Stimulated activated CD4-positive, alpha-beta T cell treated with anti-CD3 and anti-CD28 coated beads, Interleukin-15, amount 100 ng/mL, for 48 hours (primary cell): ENCODE measurements around the gene ABCB9.
A peak's percentile ranks its signal among the peaks of the same experiment; 100 is the strongest.

Source experiments
- DNase-seq, 2 donors: peaks; one replicate each; pipeline ENCODE4 v3.0.0-alpha.2; 2020; ENCODE audit warnings: low read depth in 2 of 2

ABCB9 gene

DNA sequence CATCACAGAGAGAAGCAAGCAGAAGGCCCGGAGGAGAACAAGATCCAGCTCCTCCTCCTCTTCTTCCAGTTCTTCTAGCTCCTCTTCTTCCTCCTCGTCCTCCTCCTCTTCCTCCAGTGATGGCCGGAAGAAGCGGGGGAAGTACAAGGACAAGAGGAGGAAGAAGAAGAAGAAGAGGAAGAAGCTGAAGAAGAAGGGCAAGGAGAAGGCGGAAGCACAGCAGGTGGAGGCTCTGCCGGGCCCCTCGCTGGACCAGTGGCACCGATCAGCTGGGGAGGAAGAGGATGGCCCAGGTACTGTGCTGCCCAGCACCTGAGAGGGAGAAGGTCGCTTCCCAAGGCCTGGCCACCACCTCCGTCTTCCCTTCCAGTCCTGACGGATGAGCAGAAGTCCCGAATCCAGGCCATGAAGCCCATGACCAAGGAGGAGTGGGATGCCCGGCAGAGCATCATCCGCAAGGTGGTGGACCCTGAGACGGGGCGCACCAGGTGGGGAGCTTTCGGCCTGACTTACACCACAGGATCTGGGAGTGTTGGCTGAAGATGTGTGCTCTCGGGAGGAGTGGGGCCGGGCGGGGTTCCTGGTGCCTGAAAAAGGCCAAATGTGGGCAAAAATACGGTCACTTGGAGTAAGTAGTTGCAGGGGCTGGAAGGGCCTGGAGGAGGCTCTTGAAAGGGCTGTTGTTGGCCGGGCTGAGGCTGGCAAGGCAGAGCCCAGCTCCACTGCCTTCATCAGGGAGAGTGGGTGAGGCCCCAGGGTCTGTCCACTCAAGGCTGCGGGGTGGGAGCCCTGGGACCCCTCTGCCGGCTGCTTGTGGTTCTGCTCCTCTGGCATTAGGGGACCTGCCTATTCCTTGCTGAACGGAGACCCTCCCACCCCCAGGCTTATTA, 15.6 kb upstream of the ABCB9 start:
- DNase-seq, result no peak

DNA sequence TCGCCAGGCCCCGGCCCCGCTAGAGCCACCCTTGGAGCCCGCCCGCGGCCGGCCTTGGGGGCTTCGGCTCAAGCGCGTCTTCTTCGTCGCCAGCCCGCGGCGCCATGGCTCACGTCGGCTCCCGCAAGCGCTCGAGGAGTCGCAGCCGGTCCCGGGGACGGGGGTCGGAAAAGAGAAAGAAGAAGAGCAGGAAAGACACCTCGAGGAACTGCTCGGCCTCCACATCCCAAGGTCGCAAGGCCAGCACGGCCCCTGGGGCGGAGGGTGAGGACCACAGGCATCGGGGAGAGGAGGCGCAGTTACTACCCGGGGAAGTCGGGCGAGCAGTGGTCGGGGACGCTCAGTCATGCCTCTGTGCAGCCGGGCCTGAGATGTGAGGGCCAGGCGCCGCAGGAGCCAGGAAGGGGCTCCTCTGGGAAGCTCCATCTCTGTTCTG, 14.8 kb upstream of the ABCB9 start:
- no peak for DNase-seq

DNA sequence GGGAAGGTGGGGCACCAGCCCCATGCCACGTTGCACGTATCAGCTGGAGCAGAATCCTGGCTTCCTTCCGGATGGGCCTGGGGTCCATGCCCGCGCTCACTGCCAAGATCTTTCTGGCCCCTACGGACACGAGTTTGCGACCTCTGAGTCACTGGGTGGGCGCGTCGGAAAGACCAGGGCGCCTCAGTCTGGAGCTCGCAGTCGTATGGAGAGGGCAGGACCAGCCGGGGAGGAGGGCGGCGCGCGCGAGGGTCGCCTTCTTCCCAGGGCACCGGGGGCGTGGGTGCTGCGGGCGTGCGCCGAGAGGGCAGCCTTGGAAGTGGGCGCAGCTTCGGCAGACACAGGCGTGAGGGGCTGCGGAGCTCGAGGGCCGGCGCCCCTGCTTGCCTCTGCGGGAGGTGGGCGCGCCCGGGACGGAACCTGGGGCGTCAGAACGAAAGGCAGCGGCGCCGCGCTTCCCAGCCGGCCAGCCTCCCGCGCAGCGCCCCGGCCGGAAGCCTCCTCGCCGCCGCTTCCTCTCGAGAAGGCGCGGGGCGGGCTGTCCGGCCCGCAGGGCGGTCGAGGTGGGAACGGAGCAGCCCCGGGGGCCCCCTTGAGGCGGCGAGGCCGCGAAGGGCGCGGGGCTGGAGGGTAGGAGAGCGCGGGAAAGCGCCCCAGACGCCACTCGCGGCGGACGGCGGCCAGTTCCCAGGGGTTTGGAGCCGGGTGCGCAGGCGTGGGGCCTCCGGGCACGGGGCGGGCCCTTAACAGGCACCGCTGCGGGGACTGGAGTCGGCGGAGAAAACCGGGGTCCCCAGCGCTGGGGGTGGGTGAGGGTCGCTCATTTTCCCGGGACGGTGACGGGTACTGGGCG, 14.1 kb upstream of the ABCB9 start, which contains the start of gene ARL6IP4:
Gene ARL6IP4, plus strand, starts transcription at position 499 of the 853 bp plus-strand sequence. CDS start 459 bp downstream, outside the sequence.
- peak; percentile 25 to 53 for DNase-seq

DNA sequence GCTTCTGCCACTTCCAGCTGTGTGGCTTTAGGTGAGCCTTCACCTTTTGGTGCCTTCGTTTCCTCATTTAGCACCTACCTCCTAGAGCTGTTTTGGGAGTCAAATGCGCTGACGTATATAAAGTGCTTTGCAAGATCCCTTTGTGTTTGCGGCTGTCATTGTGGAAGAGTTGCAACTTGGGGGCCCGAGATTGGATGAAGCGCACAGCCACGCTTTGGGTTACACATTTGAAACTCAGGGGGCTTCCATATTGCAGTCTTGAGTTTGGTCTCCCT, 13.6 kb upstream of the ABCB9 start:
- no peak for DNase-seq

DNA sequence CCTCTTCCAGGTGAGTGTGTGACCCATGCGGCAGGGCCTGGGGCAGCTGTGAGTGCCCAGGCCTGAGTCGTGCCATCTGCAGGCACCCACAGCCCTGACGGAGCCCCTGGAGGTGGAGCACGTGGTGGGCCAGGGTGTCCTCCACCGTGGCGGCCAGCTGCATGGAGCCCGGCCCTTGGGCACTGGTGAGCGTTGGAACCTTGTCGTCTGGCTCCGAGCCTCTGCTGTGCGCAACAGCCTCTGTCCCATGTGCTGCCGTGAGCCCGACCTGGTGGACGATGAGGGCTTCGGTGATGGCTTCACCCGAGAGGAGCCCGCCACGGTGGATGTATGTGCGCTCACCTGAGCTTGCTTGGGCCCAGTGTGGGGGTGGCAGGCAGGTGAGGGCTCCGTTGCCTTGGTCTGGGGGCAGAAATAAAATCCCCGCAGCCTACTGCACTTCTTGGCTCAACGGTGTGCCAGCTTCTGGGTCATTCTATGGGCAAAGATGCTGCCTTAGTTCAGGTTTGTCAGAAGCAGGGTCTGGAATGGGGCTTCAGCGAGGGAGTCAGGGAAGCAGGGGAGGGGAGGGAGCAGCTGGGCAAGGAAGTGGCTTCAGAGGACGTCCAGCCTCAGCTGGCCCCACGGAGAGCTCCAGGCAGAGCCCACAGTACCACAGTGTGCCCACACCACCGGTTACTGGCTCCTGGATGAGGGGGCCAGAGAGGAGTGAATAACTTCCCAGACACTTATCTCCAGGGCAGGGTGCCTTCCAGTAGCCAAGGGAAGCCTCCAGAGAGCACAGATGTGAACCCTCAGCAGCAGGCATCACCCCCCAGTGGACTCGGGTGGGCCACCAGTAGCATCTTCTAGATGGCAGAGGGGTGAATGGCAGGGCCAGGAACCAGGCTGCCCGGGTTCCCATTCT, 13.0 kb upstream of the ABCB9 start:
- no peak for DNase-seq

DNA sequence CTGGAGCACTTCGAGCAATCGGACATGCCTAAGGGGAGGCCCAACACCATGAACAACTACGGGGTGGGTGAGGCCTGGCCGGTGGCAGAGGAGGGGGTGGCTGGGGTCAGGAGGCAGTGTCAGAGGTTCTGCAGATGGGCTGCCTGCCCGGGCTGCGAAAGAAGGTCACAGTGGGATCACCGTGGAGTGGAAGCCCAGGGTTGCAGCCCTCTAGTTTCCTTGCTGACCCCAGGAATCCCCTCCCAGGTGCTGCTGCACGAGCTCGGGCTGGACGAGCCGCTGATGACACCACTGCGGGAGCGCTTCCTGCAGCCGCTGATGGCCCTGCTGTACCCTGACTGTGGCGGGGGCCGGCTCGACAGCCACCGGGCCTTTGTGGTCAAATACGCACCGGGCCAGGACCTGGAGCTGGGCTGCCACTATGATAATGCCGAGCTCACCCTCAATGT, 12.3 kb upstream of the ABCB9 start:
- DNase-seq, result no peak

DNA sequence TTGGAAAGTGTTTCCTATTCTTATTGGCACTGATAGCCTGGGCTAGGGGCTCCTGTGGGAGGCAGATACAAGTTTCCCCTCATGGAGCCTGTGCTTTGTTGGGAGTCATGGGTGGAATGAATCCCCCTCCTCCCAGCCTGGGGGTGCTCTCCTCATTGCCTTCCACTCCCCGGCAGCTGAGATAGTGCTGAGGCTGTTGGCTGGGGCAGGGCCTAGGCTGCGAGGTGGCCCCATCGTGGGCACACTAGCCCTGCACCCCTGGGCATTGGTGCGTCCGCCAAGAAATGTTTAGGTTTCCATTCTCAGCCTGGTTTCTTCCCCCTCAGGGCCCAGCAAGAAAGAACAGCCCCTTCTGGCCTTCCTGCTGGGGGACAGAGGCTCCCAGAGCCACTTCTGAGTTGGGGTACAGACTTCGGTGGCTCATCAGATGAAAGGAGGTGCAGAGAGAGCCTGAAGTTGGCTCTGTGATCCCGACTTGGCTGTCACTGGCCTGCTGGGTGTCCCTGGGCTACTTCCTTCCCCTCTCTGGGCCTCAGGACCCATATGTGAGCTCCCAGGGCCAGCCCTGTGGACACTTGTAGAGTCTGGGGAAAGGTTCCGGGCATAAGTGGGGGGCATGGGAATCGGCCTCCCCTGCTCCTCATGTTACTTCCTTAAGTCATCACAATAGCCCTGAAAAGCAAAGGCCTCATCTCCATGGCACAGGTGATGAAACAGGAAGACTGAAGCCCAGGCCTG, 11.6 kb upstream of the ABCB9 start:
- no peak for DNase-seq

DNA sequence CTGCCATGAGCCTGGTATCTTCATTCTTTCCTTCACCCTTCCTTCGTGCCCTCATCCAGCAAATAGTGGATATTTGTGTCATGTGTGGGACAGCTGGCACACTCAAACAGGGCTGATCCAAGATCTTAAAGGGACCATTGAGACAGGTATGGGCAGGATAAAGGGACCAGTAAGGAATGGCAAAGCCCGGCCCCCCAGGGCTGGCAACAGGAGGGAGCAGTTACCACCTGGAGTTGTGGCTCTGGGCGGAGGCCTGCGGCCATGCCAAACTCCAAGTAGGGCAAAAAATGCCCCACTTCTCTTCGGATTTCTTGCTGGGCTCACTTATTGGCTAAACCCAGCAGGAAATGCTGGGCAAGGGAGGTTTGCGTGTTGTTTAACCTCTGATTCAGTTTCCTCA, 10.9 kb upstream of the ABCB9 start:
- no peak for DNase-seq

DNA sequence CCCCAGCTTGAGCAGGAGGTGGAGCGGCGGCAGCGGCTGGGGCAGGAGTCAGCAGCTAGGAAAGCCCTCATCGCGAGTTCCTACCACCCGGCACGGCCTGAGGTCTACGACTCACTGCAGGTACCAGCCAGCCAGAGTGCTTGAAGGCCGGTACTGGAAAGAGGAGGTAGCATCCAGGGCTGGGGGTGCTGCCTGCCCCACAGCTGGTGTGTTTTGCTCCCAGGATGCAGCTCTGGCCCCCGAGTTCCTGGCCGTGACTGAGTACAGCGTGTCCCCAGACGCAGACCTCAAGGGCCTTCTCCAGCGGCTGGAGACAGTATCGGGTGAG, 10.3 kb upstream of the ABCB9 start:
- no peak for DNase-seq

DNA sequence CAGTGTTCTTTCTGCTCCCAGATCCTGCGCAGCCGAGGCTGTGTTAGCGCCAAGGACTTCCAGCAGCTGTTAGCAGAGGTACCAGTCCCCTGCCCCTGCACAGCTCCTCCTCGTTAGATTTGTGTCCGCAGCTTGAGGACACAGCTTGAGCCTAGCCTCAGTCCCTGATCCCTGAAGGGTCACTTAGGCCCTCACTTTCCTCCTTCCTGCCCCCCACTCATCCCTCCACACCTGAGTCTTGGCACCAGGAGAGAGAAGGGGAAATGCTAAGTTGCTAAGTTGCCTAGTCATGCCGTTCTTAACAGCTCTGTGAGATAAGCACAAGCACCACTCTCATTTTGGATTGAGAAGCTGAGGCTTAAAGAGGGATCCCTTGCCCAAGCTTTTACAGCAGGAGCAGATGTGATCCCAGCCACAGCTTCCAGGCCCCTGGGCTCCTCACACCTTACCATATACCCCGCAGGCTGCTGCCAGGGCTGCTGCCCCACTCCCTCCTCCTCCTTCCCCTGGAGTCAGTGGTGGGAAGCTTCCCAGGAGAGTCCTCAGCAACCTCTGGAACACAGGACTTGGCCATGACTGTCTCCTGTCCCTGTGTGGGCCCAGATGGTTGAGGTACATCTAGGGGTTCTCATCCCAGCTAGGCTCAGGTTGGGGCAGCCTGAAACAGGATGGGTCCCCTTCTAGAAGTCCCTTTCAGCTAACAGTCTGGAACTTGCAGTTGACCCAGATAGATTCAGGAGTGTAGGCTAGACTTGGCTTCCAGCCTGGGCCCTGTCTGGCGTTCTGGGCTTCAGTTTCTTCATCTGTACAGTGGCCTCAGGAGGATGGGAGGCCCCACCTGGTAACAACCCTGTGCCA, 9.8 kb upstream of the ABCB9 start:
- DNase-seq, result no peak

DNA sequence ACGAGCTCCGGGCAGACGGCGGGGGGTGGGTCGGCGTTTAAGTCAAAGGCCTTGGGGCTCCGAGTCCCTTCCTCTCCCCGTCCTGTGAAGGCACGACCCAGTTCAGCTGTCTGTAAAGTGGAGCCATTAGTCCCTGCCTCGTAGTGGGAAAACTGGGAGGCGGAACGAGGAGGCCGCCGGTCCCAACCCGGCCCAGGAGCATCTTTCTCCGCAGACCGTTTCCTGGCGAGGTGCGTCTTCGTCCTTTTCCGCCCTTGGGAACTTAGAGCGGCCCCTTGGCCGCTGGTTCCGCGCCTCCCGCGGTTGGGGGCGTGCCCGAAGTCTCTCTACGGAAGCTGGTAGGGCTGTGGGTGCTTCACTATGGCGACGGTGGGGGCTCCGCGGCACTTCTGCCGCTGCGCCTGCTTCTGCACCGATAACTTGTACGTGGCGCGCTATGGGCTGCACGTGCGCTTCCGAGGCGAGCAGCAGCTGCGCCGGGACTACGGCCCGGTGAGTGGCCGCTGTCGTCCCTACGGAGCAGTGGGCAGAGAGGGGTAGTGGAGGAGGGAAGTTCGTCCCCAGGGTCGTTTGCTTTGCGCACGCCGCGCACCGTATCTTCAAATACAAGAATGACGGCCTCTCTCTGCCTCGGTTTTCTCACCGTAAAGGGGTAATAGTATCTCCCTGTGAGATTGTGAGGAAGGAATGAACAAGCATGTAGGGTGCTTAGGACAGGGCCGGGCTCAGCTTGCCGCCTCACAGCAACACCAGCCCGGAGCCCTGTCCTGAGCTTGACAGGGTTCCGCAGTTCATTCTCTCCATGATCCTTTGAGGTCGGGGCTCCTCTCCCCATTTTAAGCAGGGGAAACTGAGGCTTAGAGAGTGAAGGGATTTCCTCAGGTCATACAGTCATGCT, 8.9 kb upstream of the ABCB9 start, which contains the start of gene OGFOD2:
Gene OGFOD2, plus strand, starts transcription at position 353 of the 898 bp plus-strand sequence. Its CDS starts 8 bp downstream, at position 361.
- DNase-seq, result peak; percentile 86 to 91

DNA sequence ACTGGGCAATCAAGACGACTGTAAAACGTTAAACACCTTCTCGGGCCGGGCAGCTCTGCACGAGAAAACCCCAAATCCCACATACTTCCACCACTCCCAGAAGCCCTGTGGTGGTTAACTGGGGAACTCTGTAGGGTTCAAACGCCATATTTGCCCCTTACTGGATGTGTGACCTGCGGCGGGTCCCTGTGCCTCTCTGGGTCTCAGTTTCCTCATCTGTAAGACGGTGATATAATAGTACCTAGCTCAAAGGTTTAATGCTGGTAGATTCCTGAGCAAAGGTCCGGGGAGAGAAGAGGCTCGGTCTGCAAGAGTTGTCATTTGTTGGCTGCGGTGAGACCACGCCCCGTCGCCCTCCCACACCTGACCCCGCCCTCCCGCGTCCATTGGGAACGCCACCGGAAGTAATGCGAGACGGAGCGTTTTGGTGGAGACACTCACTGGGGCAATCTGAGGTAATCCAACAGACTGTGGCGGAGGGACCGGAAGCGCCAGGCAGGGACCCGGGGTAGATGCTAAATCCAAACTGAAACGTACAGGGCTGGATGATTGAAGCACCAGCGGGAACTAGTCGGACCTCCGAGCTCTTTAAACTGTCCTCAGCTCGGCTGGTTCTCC, 8.1 kb upstream of the ABCB9 start:
- peak; percentile 96 to 99 for DNase-seq

DNA sequence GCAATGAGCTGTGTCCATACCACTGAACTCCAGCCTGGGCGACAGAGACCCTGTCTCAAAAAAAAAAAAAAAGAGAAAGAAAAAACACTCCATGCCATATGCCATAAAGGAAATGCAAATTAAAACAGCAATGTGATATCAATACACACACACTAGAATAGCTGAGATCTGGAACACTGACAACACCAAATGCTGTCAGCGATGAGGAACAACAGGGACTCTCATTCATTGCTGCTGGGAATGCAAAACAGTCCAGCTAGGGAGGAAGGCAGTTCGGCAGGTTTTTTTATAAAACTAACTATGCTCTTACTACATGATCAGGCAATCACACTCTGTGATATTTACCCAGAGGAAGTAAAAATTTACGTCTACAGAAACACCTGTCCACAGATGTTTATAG, 3.4 kb upstream of the ABCB9 start:
- no peak for DNase-seq

DNA sequence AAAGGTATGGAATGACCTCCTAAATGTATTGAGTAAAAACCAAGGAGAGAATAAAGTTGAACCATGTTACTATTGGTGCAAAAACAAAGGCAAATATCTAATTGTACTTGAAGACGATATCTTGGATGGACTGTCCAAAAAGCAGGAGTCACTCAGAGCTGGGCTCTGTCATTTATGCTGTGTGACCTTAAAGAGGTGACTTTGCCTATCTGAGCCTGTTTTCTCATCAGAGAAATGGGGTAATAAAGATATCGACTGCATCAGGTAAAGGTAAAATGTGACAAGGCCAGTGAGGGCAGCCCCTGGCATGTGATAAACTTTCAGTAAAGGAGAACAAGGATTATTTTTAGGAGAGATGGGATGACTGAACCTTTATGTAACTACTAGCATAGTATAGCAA, 1.8 kb upstream of the ABCB9 start:
- DNase-seq, result no peak

DNA sequence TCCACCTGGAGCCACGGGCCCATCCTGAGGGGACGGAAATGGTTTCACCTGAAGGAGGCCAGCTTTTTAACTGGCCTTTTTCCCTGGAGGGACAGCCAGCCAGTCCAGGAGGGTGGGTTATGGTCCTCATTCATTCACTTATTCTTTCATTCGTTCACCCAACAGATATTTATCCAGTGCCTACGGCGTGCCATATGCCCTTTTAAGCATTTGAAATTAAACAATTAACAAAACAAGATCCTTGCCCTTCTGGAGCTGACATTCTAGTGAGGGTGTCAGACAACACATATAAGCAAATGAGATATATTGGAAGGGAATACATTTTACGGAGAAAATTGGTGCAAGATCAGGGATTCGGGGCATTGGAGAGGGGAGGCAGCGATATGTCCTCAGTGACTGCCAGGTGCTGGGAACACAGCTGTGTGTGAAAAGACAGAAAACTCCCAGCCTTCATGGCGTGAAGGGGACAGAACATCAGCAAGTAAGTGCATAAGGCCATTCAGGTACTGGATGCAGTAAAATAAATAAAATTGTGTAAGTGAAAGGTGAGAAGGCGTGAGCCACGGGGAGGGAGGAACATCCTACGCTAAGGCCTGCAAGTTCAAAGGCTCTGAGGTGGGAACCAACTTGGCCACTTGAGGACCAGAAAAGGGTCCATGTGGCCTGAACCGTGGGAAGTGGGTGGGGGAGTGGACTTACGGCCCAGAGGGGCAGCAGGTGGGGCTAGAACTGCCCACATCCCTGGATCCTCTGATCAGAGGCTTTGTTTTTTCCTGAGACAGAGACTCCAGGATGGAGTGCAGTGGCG, 684 bp upstream of the ABCB9 start:
- DNase-seq, result no peak

DNA sequence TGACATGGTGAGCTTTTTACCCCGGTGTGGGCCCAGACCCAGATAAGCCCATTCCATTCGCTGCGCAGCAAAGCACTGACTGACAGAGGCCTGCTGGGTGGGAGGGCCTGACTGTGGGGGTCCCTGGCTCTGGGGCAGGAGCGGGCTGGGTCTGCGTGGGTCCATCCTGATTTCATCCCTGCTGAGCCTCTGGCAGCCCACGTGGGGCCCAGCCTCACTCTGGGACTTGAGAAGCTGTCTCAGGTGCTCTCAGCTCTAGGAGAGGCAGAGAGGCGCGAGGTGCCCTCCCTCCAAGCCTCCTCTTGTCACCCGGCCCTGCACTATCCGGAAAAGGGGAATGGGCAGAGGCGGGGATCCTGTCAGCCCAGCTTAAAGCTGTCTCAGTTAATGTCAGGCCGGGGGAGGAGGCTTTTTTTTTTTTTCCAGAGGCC, 927 bp downstream of the ABCB9 start:
- no peak for DNase-seq

DNA sequence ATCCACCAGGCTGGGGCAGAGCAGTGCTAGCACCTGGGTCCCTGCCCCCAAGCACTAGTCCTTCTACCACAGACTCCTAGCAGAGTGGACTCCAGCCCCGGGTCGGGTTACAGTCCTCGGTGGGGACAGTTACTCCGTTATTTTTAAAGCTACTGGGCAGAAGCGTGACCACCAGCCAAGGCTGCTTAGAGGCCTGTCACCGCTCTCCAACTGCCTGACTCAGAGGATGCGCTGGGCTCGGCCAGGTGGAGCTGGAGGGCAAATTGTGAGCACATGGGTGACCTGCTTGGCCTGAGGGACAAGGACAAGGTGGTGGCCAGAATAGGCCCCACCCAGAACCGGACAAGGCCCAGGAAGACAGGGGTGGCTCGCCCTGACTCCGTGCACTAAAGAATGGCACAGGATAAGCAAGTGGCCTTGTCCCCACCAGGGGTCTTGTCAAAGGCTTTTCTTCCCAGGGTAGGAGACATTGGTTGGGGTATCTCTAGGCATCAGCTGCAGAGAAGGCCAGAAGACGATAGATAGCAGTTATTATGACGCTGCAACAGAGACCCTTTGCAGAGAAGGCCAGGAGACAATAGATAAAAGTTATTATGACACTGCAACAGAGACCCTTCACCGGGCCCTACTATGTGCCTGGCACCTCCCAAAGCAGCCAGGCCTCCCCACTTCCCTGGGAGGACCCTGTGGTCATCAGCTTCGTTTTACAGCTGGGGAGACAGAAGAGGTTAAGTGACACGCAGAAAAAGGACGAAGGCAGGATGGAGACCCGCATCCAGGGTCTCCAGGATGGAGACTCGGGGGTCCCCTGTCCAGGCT, 1.6 kb downstream of the ABCB9 start:
- DNase-seq, result no peak
